GM18873 (cell line): ENCODE data around the gene CLASP1.
"Not testable (repeated sequence)": the region's sequence is repeated elsewhere in the genome, so short reads cannot be mapped to it uniquely, and the experiment has no call there.

Experiments used
- ATAC-seq: cut with Tn5 transposase; IDR thresholded peaks from one replicate; pipeline ENCODE4 v1.9.1; 2021; ENCODE audit warnings: mild to moderate bottlenecking, moderate library complexity, moderate number of reproducible peaks; ENCODE audit not compliant: unreplicated experiment, low FRiP score

CLASP1 gene

GRCh38 chr2:121626777-121627524, 22.3 kb downstream of the CLASP1 start:
- ATAC-seq: no peak

- ATAC-seq: no peak
Measured at GRCh38 chr2:121625953-121626352, 23.3 kb downstream of the CLASP1 start.

GRCh38 chr2:121617042-121617599, 32.1 kb downstream of the CLASP1 start:
- ATAC-seq: no peak

GRCh38 chr2:121613774-121614173, 35.5 kb downstream of the CLASP1 start:
- ATAC-seq: no peak

GRCh38 chr2:121613152-121613551, 36.1 kb downstream of the CLASP1 start:
- no peak for ATAC-seq

GRCh38 chr2:121611730-121612705, 37.2 kb downstream of the CLASP1 start:
- ATAC-seq: no peak

- ATAC-seq: not testable (repeated sequence)
Measured at GRCh38 chr2:121611048-121611649, 38.1 kb downstream of the CLASP1 start.

DNA sequence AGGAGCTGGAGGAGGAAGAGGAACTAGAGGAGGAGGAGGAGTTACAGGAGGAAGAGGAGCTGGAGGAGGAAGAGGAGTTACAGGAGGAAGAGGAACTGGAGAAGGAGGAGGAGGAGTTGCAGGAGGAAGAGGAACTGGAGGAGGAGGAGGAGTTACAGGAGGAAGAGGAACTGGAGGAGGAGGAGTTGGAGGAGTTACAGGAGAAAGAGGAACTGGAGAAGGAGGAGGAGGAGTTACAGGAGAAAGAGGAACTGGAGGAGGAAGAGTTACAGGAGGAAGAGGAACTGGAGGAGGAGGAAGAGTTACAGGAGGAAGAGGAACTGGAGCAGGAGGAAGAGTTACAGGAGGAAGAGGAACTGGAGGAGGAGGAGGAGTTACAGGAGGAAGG, 38.8 kb downstream of the CLASP1 start:
- not testable (repeated sequence) for ATAC-seq

GRCh38 chr2:121608967-121609366, 40.3 kb downstream of the CLASP1 start:
- ATAC-seq: no peak

- no peak for ATAC-seq
Measured at GRCh38 chr2:121608367-121608766, 40.9 kb downstream of the CLASP1 start.

- no peak for ATAC-seq
Measured at GRCh38 chr2:121605820-121606733, 43.2 kb downstream of the CLASP1 start.

DNA sequence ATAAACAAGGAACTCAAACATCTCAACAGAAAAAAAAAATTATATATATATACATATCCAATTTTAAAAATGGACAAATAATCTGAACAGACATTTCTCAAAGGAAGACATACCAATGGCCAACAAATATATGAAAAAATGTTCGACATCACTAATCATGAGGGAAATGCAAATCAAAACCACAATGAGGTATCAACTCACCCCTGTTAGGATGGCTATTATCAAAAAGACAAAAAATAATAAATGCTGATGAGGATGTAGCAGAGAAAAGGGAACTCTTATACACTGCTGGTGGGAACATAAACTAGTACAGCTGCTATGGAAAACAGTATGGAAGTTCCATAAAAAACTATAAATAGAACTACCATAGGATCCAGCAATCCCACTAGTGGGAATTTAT, 46.1 kb downstream of the CLASP1 start:
- ATAC-seq: no peak

DNA sequence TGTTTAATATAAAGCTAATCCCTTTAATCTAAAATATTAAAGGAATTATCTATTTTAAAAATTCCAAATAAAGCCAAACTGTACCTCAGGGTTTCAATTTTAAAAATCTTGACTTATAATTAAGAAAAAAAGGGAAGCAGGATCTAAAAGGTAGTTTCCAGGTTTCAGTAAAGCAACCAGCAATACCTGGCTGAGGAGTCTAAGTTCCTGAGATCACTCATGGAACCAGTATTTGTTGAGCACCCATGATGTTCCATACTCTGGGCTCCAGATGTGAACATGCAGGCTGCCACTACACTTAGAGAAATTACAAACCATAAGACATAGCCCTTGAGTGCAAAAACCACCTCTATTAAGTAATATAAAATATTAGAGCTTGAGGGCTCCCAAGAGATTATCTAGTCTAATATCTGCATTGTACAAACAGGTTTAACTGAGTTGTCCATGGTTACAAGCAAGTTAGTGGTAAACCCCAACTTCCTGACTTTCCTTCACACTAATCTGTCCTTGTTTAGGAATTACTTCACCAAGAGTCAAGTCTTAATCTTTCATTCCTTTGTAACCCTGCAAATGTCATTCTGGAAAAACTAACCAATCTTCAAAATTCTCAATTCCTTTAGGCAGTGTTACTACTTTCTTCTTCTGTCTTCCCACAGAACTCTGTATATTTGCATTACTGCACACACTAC, 49.2 kb downstream of the CLASP1 start:
- peak; percentile 47 for ATAC-seq

DNA sequence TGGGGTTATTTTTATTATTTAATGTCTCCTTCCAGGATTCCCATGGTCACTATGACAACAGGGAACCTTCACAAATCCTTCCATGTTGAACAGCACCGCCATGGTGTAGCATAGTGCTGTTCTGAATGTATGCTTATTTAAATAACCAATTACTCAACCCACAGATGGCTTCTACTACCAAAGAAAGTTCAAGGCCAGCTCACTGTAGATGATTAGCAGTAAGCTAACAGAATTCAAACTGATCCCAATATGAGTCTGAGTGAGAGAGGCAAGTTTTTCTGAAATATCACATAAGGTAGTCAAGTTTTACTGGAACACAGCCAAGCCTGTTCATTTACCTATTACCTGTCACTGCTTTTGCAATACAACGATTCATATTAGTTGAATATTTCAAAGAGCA, 51.2 kb downstream of the CLASP1 start:
- ATAC-seq: peak; percentile 32

DNA sequence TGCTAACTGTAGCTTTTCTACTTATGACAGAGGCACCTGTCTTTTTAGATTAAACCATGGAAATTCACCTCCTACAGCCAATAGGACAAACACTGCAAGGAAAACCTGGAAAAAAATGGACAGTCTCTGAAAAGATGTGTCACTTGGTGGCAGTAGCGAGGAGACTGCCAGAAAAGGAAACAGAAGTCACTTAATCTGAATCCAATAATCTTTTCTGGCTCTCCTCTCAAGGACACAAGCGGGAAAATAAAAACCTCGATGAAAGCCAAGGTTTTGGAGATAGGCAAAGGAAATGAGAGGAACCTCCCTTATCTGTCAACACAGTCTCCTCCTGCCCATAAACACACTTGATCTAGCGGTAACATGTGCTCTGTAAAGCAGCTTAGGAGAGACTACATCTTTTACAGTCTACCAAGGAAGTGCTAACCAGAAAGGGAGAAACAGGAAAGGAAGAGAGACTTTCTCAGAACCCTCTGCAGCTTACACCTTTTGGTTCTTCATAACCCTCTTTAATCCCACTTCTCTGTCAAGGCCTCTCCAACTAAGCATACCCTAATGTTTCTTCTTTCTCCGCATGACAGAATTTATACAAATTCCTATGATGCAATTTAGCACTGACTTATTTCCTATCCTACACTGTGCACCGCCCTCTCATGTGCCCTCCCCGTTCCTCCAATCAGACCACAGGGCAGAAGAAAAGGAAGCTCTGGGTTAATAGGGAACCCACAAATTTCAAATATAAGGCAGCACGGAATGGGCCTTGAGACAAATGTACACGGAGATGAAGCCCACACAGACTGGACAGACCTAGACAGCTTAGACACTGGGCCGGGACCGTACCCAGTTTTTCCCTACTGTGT, 52.8 kb downstream of the CLASP1 start:
- peak; percentile 48 for ATAC-seq

- no peak for ATAC-seq
Measured at GRCh38 chr2:121595012-121595891, 54.0 kb downstream of the CLASP1 start.

DNA sequence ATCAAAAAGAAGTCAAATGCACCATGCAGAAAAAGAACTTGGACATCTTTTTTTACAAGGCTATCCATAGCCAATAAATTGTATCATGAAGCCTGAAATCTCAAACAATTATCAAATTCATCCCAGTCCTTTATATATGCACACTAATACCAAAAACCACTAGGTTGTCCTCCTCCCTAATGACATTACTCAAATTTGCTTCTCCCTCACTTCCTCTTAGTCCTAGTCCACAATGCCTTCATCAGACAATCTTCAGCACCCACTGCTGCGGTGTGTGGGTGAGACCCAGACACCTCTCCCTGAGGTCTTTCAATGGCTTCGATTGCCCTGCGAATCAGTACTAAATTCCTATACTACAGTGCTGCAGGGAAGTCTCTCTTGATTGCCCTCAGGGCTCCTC, 58.1 kb downstream of the CLASP1 start:
- ATAC-seq: no peak
